CD4-positive, alpha-beta T cell (primary cell): ENCODE results near the gene VAV2. TPM values are rescaled to one million over a fixed set of nuclear protein-coding genes. Genes with fewer than 3 reads are reported as not detected.

Source experiments
- ATAC-seq: fragments of 200-7000 bp; cut with Tn5 transposase; one replicate; pipeline ENCODE4 v1.10.0; 2022; ENCODE audit warnings: mild to moderate bottlenecking; ENCODE audit not compliant: poor library complexity
- CTCF ChIA-PET: fragments of 350-600 bp; sonication (Branson Sonifier 250); formaldehyde crosslinking; loops from one replicate; lab custom pipeline; 2021; ENCODE audit warnings: antibody characterized with exemption, inconsistent platforms; lab: Charles Lee
- POLR2A ChIA-PET: fragments of 350-600 bp; sonication (Branson Sonifier 250); formaldehyde crosslinking; loops from one replicate; lab custom pipeline; 2021; ENCODE audit warnings: antibody characterized with exemption, inconsistent platforms; lab: Charles Lee
- DNase-seq, 14 experiments: peaks; one replicate each; pipeline ENCODE4 v3.0.0-alpha.2; 2013 to 2020; ENCODE audit warnings: mixed read lengths in 2 of 14
- H3K27ac ChIP-seq, 2 donors: one replicate each; pipeline versions ENCODE4 v1.5.1 to v1.7.0; 2013; ENCODE audit warnings: low read length in 2 of 2, low read depth in 1 of 2, mild to moderate bottlenecking in 1 of 2
- H3K27me3 ChIP-seq, 2 experiments: 1 replicate in 1 of 2; 2 replicates in 1 of 2; pipeline versions ENCODE4 v1.6.1 to v1.7.0; 2013; ENCODE audit warnings: low read length in 2 of 2, control low read depth in 1 of 2, mild to moderate bottlenecking in 1 of 2, moderate library complexity in 1 of 2; ENCODE audit not compliant: insufficient read depth in 2 of 2, control insufficient read depth in 1 of 2
- H3K36me3 ChIP-seq: one replicate; pipeline ENCODE4 v1.6.1; 2013; ENCODE audit warnings: low read length, control low read depth; ENCODE audit not compliant: insufficient read depth
- H3K4me1 ChIP-seq: one replicate; pipeline ENCODE4 v1.6.1; 2013; ENCODE audit warnings: low read length, control low read depth; ENCODE audit not compliant: insufficient read depth
- H3K4me3 ChIP-seq: one replicate; pipeline ENCODE4 v1.5.1; 2013; ENCODE audit warnings: mild to moderate bottlenecking, low read length, moderate library complexity
- H3K9me3 ChIP-seq, 2 experiments: 1 replicate in 1 of 2; 2 replicates in 1 of 2; pipeline versions ENCODE4 v1.6.1 to v1.7.0; 2013; ENCODE audit warnings: low read length in 2 of 2, mild to moderate bottlenecking in 2 of 2, control low read depth in 1 of 2, moderate library complexity in 1 of 2; ENCODE audit not compliant: control insufficient read depth in 1 of 2, insufficient read depth in 1 of 2
- H3K27ac Mint-ChIP-seq: one replicate; pipeline ENCODE4 v1.8.0; 2020; ENCODE audit warnings: mixed read lengths
- H3K27me3 Mint-ChIP-seq: one replicate; pipeline ENCODE4 v1.8.0; 2021; ENCODE audit warnings: mixed read lengths
- H3K36me3 Mint-ChIP-seq: one replicate; pipeline ENCODE4 v1.8.0; 2021; ENCODE audit warnings: low read depth, mixed read lengths
- H3K4me1 Mint-ChIP-seq: one replicate; pipeline ENCODE4 v1.8.0; 2021; ENCODE audit warnings: low read depth, mixed read lengths
- H3K4me3 Mint-ChIP-seq: one replicate; pipeline ENCODE4 v1.8.0; 2020; ENCODE audit warnings: mild to moderate bottlenecking, mixed read lengths
- H3K9me3 Mint-ChIP-seq: one replicate; pipeline ENCODE4 v1.8.0; 2020; ENCODE audit warnings: mixed read lengths
- intact Hi-C, 2 experiments: fragments of 100-400 bp; cut with DNase I in 1 of 2; cut with micrococcal nuclease in 1 of 2; formaldehyde crosslinking; loops; one replicate each; pipeline versions ENCODE4 v1.15.1 to v1.9.0; 2023 to 2025; cut with DNase I, micrococcal nuclease
- total RNA-seq, 174 experiments: library from RNA in 2 of 174; stranded (reverse) in 2 of 174; gene quantifications; one replicate each; pipeline ENCODE4 v1.2.3 and lab custom pipeline; 2021 to 2026
- TF ChIP-seq, protein P1 (sequence below): fragments of 200-600 bp; IDR thresholded peaks from one replicate; pipeline ENCODE4 v1.8.0; 2022; ENCODE audit warnings: antibody characterized with exemption, mild to moderate bottlenecking

Gene VAV2
- total RNA-seq, 2 experiments from 2014 or later, result 1.6 to 1.7 TPM

DNA sequence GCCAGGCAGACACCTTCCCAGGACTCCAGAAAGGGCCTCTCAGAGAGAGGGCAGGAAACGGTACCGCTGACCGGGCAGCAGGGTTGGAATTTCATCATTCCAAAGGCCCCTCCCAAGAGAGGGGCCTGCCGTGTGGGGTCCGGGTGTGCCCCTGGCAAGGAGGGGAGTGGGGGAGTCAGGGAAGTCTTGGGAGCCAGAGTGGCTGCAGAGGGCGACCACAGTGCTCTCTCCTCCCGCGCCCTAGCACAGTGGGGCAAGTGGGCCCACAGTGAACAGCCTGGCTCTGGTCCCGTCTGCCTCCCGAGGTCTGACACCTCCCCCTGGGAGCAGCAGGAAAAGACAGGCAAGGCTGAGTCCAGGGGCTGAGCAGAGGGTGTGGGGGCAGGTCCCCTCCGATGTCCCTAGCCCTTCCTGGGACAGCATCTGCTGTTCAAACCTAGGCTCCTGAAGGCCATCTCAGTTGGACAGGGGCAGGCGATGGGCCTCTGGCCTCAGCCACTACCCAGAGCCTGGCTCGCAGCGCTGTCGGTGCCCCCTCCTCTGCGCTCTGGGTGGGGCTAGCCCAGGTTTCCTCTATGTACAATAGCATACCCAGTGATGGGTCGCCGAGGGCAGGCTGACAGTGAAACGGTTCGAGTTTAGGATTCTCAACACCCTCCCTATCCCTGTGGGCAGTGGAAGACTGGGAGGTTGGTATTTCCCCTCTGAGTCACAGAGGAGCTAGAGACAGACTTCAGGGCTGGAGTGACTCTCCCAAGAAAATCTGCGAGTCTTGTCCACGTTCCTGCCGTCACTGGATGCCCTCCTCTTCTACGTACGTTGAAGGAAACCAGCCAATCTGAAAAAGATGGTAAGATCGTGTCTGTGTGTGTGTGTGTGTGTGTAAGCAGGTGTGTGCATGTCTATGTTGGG is 228.6 kb downstream of the VAV2 start:
- TF ChIP-seq, protein P1, sequence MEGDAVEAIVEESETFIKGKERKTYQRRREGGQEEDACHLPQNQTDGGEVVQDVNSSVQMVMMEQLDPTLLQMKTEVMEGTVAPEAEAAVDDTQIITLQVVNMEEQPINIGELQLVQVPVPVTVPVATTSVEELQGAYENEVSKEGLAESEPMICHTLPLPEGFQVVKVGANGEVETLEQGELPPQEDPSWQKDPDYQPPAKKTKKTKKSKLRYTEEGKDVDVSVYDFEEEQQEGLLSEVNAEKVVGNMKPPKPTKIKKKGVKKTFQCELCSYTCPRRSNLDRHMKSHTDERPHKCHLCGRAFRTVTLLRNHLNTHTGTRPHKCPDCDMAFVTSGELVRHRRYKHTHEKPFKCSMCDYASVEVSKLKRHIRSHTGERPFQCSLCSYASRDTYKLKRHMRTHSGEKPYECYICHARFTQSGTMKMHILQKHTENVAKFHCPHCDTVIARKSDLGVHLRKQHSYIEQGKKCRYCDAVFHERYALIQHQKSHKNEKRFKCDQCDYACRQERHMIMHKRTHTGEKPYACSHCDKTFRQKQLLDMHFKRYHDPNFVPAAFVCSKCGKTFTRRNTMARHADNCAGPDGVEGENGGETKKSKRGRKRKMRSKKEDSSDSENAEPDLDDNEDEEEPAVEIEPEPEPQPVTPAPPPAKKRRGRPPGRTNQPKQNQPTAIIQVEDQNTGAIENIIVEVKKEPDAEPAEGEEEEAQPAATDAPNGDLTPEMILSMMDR, result no peak
- Histone ChIP-seq H3K27ac (no peak overlapping the region), H3K4me3 (no peak overlapping the region), H3K36me3 (no peaks in the 10 kb centered on the region), H3K4me1 (no peaks in the 10 kb centered on the region), H3K9me3 (peaks cover 8 to 13% of the 10 kb centered on the region in 2 experiments), H3K27me3 (no peaks in the 10 kb centered on the region)
- H3K4me1 Mint-ChIP-seq, result no peaks in the 10 kb centered on the region
- no peak for ATAC-seq
- H3K9me3 Mint-ChIP-seq, result no peaks in the 10 kb centered on the region
- no peak overlapping the region for H3K27ac Mint-ChIP-seq
- ChIA-PET CTCF (no interaction called here), POLR2A (no interaction called here)
- no peak overlapping the region for H3K4me3 Mint-ChIP-seq
- intact Hi-C loops, result no loop called here
- H3K27me3 Mint-ChIP-seq, result no peaks in the 10 kb centered on the region
- no peak for DNase-seq
- H3K36me3 Mint-ChIP-seq, result peaks cover 6% of the 10 kb centered on the region

DNA sequence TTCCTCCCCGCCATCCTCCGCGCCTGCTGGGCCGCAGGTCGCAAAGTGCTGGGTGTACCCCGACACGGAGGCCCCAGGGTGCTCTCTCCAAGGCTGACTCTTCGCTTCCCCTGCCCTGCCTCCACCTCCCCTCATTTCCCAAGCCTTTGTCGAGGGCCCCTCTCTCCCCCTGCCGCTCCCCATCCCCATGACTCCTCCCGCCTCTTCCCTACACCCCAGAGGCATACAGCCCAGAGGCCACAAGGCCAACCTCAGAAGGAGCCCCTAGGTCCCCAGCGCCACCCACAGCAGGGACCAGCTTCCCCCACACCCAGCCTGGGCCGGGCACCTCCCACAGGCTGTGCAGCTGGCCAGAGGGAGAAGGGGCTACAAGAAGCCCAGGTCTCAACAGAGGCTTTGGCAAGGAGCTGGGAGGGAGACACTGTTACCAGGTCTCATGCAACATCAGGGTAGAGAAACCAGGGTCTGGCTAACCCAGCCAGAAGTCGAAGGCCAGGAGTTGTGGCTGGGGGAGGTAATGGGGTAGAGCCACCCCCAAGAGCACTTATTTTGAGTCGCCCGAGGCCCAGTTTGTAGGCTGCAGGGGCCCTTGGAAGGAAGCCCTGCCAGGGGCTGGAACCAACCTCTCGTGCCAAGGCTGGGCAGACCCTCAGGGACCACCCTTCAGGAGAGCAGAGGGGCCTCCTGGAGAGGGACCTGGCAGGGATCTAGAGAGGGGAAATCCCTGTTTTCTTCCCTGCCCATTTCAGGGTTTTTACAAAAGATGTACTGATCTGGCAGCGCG is 229.4 kb downstream of the VAV2 start:
- Histone ChIP-seq H3K27ac (no peak overlapping the region), H3K36me3 (no peaks in the 10 kb centered on the region), H3K9me3 (peaks cover 5 to 6% of the 10 kb centered on the region in 2 experiments), H3K4me1 (no peaks in the 10 kb centered on the region), H3K27me3 (no peaks in the 10 kb centered on the region), H3K4me3 (no peak overlapping the region)
- H3K27me3 Mint-ChIP-seq, result no peaks in the 10 kb centered on the region
- POLR2A ChIA-PET, result no interaction called here
- ATAC-seq, result no peak
- no peaks in the 10 kb centered on the region for H3K9me3 Mint-ChIP-seq
- peaks cover 6% of the 10 kb centered on the region for H3K36me3 Mint-ChIP-seq
- intact Hi-C loops, result no loop called here
- TF ChIP-seq, protein P1, result no peak
- no peak overlapping the region for H3K27ac Mint-ChIP-seq
- no peak for DNase-seq
- H3K4me3 Mint-ChIP-seq, result no peak overlapping the region
- no peaks in the 10 kb centered on the region for H3K4me1 Mint-ChIP-seq
- CTCF ChIA-PET, result no interaction called here

DNA sequence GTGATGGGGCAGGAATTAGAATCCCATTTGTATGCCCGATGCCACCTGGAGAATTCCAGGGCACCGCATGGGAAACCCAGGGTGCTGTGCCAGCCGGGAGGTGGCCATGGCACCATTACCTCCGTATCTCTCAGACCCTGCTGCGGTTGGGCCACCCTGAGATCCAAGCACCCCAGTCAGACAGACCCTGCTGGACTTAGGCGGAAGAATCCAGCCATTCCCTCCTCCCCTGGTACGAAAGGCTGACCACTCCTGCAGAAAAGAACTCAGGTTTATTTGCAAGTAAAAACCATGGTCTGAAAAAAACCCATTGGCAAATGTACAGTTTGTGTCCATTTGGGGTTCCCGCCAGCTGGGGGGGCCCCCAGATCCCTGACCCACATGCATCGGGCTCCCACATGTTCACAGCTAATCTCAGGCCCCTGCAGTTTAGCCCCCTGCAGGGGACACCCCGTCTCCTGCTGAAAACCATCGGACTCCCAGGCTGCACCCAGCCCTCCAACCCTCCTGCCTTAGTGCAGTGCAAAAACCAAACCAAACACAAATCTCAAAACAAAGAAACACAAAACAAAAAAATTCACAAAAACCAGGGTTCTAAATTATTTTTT is 230.4 kb downstream of the VAV2 start:
- ChIA-PET CTCF (no interaction called here), POLR2A (no interaction called here)
- Histone ChIP-seq H3K36me3 (no peaks in the 10 kb centered on the region), H3K4me3 (no peak overlapping the region), H3K9me3 (no peaks in the 10 kb centered on the region), H3K4me1 (no peaks in the 10 kb centered on the region), H3K27me3 (no peaks in the 10 kb centered on the region), H3K27ac (no peak overlapping the region)
- H3K9me3 Mint-ChIP-seq, result no peaks in the 10 kb centered on the region
- H3K4me1 Mint-ChIP-seq, result no peaks in the 10 kb centered on the region
- TF ChIP-seq, protein P1, result no peak
- DNase-seq, result no peak
- H3K36me3 Mint-ChIP-seq, result peaks cover 6% of the 10 kb centered on the region
- ATAC-seq, result no peak
- H3K4me3 Mint-ChIP-seq, result no peak overlapping the region
- no peak overlapping the region for H3K27ac Mint-ChIP-seq
- intact Hi-C loops, result no loop called here
- no peaks in the 10 kb centered on the region for H3K27me3 Mint-ChIP-seq
